Activated T-helper 1 cell treated with Interleukin-2 at 50 U/mL for 16 hours (primary cell): ENCODE results near the gene UPK3B.
A peak's percentile ranks its signal among the peaks of the same experiment; 100 is the strongest.
"Not testable (repeated sequence)": the region's sequence is repeated elsewhere in the genome, so short reads cannot be mapped to it uniquely, and the experiment has no call there.

ENCODE experiments used
- DNase-seq: peaks from one replicate; pipeline ENCODE4 v3.0.0-alpha.2; 2020; ENCODE audit warnings: low read depth

UPK3B gene

DNA sequence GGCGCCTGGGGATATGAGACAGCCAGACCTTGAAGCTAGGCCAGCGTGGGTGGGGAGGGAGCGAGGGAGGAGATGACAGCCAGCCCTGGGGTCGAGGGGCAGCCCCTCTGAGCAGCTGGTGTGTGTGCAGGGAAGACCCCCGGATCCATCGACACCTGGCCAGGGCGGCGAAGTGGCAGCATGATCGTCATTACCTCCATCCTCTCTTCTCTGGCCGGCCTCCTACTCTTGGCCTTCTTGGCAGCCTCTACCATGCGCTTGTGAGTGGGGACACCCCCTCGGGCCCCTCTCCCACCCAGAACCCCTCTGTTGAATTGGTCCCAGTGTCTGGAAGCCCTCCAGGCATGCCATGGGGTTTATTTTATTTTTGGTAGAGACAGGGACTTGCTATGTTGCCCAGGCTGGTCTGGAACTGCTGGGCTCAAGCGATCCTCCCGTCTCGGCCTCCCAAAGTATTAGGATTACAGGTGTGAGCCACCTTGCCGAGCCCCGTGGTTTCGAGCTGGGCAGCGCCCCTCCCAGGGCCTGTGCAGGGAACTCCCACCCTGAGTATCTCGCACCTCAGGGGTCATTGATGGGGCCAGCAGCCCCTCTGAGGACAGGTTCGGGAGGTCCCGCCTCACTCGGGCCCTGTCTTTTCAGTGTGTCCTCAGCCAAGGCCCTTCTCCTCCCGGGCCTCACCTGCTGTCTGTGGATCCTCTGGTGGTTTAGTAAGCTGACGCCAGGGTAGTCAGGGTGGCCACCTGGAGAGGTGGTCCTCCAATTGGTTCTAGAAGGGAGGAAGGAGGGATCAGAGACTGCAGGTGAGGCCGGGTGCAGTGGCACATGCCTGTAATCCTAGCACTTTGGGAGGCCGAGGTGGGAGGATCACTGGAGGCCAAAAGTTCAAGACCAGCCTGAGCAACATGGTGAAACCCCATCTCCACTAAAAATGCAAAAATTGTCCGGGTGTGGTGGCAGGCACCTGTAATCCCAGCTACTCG lies 3.8 kb downstream of the UPK3B start:
- no peak for DNase-seq

DNA sequence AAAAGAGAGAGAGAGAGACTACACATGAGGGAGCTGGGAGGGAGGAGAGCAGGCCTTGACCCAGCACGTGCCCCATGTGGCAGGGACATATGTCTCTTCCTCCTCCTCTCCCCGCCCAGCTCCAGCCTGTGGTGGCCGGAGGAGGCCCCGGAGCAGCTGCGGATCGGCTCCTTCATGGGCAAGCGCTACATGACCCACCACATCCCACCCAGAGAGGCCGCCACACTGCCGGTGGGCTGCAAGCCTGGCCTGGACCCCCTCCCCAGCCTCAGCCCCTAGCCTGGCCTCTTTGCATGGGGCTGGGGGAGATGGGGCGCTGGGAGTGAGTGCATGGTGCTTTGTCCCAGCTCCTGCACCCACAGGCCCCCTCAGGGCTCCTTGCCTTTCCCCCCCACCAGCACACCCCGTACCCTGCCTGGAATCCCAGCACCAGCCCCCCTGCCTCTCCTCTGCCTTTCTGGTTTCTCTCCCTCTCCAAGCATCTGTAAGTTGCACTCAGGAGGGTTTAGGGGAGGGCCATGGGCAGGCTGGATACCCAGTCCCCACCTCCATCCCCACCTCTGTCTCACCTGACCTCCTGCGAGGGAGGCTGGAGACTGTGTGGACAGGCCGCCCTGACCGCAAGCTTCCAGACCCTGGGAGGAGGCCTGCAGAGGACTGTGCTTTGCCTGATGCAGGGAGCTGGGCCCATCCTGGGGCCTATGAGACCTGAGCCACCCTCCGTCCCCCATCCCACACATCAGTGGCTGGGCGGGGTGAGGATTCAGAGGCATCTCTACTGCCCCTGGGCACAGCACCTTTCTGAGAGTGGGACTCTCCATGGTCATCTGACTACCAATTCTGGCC lies 4.8 kb downstream of the UPK3B start:
- DNase-seq = no peak

DNA sequence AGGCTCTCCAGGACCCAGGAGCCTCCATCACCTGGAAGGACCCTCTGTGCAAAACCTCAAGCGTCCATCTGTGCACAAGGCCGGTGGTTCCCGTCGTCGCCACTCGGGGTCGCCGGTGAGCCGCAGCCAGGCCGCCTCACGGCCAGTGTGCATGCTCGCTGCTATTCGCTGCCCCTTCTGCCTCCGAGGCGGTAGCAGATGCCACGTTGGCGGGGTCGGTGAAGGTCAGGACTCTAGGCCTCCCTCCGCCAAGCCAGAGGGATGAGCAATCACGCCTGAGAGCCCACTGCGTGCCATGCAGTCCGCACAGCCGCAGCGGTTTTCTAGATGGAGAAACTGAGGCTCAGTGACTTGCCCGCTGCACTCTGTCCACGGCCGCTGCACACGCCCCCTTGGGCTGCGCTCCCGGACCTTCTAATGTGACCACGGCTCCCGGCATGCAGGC lies 5.7 kb downstream of the UPK3B start:
- DNase-seq = no peak

DNA sequence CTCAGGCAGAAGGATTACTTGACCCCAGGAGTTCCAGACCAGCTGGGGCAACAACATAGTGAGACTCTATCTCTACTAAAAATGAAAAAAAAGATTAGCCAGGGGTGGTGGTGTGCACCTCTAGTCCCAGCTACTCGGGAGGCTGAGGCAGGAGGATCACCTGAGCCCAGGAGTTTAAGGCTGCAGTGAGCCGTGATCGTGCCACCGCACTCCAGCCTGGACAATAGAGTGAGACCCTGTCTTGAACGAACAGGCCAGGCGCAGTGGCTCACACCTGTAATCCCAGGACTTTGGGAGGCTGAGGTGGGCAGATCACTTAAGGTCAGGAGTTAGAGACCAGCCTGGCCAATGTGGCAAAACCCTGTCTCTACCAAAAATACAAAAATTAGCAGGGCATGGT lies 6.6 kb downstream of the UPK3B start:
- DNase-seq = not testable (repeated sequence)

DNA sequence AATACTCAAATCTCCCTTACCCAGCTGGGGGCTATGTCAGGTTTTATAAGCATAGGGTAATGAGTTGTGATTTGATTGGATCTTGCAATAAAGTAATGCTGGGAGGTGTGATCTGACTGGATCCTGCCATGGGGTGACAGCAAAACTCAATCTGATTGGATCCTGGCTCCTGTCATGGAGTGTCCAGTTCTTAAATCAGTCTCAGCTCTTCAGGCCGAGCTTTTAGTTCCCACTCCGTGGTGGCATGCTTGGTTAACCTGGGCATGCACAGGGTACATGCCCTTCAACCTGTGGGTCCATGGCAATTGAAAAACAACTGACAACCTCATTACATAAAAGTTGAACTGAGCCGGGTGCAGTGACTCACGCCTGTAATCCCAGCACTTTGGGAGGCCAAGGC lies 15.8 kb downstream of the UPK3B start:
- DNase-seq = not testable (repeated sequence)

DNA sequence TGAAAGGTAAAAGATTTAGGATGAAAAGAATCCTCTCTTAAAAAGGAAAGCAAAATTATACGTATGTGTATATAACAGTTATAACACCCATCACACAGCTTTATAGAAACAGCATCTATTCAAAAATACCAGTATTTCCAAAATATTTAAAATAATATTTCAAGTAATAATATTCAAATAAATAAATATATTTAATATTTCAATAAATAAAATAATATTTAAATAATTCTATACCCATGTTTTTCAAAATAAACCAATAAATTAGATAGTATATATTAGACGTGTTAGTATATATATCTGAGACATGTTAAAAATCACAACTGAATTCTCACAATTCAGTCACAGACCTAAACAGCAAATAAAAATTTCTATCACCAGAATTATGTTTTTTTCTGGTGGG lies 21.3 kb downstream of the UPK3B start:
- not testable (repeated sequence) for DNase-seq

DNA sequence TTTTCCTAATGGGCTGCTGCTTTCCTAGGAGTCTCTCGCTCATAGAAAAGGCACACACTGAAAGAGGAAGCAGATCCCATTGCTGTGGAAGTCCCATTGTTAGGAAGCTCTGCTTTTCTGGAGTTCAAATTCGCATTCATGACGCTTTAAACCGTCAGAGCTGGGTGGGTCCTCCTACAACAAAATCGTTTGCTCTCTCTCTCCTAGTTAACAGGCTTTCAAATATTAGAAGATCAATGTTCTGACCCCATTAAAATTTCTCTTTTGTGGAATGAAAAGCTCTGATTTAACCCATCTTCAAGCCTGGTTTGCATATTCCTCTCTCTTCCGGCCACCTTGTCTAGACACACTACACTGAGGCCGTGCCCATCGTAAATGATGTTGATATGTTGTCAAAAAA lies 32.8 kb downstream of the UPK3B start, which contains the start of gene SPDYE16:
Gene SPDYE16, minus strand, starts transcription at position 101 of the 400 bp plus-strand sequence. CDS start 1,838 bp downstream, outside the sequence.
- not testable (repeated sequence) for DNase-seq

DNA sequence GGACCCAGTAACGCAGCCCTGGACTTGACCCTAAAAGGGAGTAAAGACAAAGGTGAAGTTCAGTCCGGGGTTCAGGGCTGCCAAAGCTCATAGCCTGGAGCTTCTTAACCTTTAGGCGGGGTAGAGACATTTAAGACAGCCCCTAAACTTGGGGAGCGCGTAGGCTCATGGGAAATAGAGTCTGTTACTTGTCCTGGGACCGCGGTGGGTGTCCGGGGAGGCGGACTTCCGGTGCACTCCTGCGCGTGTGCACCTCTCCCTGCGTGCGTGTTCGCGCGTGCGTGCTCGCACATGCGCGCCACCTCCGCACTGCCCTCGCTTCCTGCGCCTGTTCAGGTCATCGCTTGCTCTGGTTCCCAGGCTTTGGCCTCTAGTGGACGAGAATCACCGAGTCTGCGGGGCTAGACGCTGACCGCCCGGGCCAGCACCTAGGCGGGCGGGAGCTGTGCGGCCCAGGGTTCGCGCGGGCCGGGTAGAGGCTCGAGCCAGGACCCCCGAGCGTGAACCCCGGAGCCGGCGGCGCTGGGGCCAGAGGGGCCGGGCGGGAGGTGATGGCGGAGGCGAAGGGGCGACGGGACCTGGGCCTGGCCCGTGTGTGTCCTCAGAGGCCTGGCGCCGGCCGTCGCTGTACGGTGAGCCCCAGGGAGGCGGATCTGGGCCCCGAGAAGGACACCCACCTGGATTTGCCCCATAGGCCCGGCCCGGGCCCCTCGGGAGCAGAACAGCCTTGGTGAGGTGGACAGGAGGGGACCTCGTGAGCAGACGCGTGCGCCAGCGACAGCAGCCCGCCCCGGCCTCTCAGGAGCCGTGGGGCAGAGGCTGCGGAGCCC lies 38.9 kb downstream of the UPK3B start:
- peak; percentile 73 for DNase-seq

DNA sequence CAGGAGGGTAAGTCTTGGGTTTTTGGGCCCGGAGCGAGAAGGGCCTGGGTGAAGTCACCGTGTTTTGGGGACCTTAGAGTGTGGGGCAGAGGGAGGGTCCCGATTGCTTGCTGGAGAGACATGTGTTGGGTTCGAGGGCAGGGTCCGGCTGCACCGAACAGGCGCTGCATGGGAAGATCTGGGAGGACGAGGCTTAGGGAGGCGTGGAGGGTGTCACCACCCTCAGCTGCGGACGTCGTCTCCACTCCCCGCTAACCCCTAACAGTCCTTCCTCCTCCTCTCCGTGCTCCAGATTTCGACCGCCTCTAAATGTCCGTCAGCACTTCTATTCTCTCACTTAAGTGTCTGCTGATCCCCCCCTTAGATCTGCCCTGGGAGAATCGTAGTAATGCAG lies 39.5 kb downstream of the UPK3B start:
- DNase-seq = not testable (repeated sequence)

DNA sequence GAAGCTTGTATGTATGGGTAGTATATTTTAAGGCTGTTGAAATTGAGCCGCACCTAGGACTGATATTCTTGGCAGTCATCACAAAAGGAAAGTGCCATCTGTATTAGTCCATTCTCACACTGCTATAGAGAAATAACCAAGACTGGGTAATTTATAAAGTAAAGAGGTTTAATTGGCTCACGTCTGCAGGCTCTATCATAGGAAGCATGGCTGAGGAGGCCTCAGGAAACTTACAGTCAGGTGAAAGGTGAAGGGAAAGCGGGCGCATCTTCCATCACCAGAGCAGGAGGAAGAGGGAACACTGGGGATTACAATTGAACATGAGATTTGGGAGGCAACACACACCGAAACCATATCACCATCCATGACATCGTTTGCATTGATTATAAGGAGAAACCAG lies 41.6 kb downstream of the UPK3B start:
- DNase-seq = not testable (repeated sequence)

DNA sequence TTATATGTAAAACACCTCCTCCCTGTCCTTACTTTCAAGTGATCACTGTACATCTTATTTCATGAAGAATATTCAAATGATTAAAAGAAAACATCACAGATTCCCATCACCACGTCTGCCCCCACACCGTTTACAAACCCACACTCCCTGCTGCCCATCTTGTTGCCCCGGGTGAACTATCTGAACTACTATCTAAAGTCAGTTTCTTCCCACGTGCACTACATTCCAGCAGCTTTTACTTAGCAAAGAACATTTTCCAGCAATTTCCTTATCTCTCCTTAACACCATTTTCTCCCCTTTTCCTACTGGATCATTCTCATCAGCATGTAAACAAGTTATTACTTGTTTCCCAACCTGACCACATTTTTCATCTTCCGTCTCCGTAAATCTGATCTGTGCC lies 49.3 kb downstream of the UPK3B start:
- DNase-seq = not testable (repeated sequence)

DNA sequence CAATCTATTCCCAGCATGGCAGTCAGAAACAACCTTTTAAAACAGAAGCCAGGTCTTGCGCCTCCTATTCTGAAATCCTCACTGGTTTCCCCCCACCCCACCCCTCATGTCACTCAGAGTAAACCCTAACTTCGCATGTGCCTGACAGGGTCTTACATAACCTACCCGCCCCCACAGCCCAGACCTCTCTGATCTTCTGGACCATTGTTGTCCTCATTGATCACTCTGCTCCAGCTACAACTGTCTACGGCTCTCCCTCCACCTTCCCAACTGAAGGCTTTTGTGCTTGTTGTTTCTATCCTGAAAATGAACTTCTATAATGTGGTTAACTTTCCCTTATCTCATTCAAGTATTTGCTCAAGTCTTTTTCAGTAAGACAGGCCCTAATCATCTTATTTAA lies 49.8 kb downstream of the UPK3B start:
- not testable (repeated sequence) for DNase-seq

DNA sequence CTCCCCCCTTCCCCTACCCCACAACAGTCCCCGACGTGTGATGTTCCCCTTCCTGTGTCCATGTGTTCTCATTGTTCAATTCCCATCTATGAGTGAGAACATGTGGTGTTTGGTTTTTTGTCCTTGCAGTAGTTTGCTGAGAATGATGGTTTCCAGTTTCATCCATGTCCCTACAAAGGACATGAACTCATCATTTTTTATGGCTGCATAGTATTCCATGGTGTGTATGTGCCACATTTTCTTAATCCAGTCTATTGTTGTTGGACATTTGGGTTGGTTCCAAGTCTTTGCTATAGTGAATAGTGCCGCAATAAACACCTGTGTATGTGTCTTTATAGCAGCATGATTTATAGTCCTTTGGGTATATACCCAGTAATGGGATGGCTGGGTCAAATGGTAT lies 51.0 kb downstream of the UPK3B start:
- not testable (repeated sequence) for DNase-seq

DNA sequence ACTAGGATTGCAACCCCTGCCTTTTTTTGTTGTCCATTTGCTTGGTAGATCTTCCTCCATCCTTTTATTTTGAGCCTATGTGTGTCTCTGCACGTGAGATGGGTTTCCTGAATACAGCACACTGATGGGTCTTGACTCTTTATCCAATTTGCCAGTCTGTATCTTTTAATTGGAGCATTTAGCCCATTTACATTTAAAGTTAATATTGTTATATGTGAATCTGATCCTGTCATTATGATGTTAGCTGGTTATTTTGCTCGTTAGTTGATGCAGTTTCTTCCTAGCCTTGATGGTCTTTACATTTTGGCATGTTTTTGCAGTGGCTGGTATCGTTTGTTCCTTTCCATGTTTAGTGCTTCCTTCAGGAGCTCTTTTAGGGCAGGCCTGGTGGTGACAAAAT lies 54.6 kb downstream of the UPK3B start:
- DNase-seq = not testable (repeated sequence)
